OCI-LY3 (cell line): Measurements from ENCODE around the gene SLC34A1.

ENCODE experiments used
- CTCF ChIP-seq: fragments of 200-600, 300-600 bp; sonication (generic); IDR thresholded peaks from 2 replicates; pipeline ENCODE4 v1.5.1; 2014; ENCODE audit warnings: antibody characterized with exemption, low read length, low read depth
- EZH2phosphoT487 ChIP-seq: fragments of 200-600 bp; shearing (Covaris generic); IDR thresholded peaks from 2 replicates; pipeline ENCODE4 v1.6.1; 2018; ENCODE audit warnings: antibody characterized with exemption, mixed run types, low read depth

- TF ChIP-seq CTCF (no peak), EZH2phosphoT487 (no peak)
These were observed 11.3 kb upstream of the SLC34A1 start for GRCh38 chr5:177372910-177373309.
